Stimulated activated CD4-positive, alpha-beta T cell treated with anti-CD3 and anti-CD28 coated beads, Interleukin-1b, Interleukin-23, amount 100 ng/mL, for 24 hours (primary cell): Measurements from ENCODE around the gene PNMA6A.
"Not testable (repeated sequence)": the region's sequence is repeated elsewhere in the genome, so short reads cannot be mapped to it uniquely, and the experiment has no call there.

Experiments used
- DNase-seq, 4 experiments: peaks; one replicate each; pipeline ENCODE4 v3.0.0-alpha.2; 2020; ENCODE audit warnings: low read depth in 4 of 4, low spot score in 1 of 4

Gene PNMA6A

GRCh38 chrX:153074935-153075334, 2.7 kb downstream of the PNMA6A start:
- DNase-seq, result no peak

- no peak for DNase-seq
Observed at GRCh38 chrX:153075366-153075765, 3.1 kb downstream of the PNMA6A start.

- not testable (repeated sequence) for DNase-seq
Observed at GRCh38 chrX:153077437-153078135, 5.3 kb downstream of the PNMA6A start.

- DNase-seq, result not testable (repeated sequence)
Observed at GRCh38 chrX:153083238-153083923, 11.1 kb downstream of the PNMA6A start.

GRCh38 chrX:153102418-153102817, 30.2 kb downstream of the PNMA6A start:
- DNase-seq, result no peak

GRCh38 chrX:153104959-153105358, 32.7 kb downstream of the PNMA6A start:
- DNase-seq, result not testable (repeated sequence)

- not testable (repeated sequence) for DNase-seq
Observed at GRCh38 chrX:153106092-153106801, 34.0 kb downstream of the PNMA6A start.

- DNase-seq, result not testable (repeated sequence)
Observed at GRCh38 chrX:153110735-153111134, 38.5 kb downstream of the PNMA6A start.

GRCh38 chrX:153113851-153114250, 41.6 kb downstream of the PNMA6A start:
- DNase-seq, result not testable (repeated sequence)

- DNase-seq, result not testable (repeated sequence)
Observed at GRCh38 chrX:153117754-153118153, 45.5 kb downstream of the PNMA6A start.

- DNase-seq, result not testable (repeated sequence)
Observed at GRCh38 chrX:153120230-153120629, 48.0 kb downstream of the PNMA6A start.

- DNase-seq, result not testable (repeated sequence)
Observed at GRCh38 chrX:153123468-153123867, 51.2 kb downstream of the PNMA6A start.
